ENCODE measurements around the gene STT3A.

GRCh38 chr11:125663910-125664309 lies 71.3 kb downstream of the STT3A start:
- TF ChIP-seq, protein P1, sequence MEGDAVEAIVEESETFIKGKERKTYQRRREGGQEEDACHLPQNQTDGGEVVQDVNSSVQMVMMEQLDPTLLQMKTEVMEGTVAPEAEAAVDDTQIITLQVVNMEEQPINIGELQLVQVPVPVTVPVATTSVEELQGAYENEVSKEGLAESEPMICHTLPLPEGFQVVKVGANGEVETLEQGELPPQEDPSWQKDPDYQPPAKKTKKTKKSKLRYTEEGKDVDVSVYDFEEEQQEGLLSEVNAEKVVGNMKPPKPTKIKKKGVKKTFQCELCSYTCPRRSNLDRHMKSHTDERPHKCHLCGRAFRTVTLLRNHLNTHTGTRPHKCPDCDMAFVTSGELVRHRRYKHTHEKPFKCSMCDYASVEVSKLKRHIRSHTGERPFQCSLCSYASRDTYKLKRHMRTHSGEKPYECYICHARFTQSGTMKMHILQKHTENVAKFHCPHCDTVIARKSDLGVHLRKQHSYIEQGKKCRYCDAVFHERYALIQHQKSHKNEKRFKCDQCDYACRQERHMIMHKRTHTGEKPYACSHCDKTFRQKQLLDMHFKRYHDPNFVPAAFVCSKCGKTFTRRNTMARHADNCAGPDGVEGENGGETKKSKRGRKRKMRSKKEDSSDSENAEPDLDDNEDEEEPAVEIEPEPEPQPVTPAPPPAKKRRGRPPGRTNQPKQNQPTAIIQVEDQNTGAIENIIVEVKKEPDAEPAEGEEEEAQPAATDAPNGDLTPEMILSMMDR (IDR thresholded peaks at IDR 0.05) = no peak
- TF ChIP-seq EP300 (IDR thresholded peaks at IDR 0.05) (no peak), POLR2AphosphoS5 (IDR thresholded peaks at IDR 0.05) (no peak), POLR2A (IDR thresholded peaks at IDR 0.05) (no peak)
